MG63 (cell line): ENCODE data around the gene PDXDC1. TPM values are rescaled to one million over a fixed set of nuclear protein-coding genes. Genes with fewer than 3 reads are reported as not detected.
"Not testable (repeated sequence)": the region's sequence is repeated elsewhere in the genome, so short reads cannot be mapped to it uniquely, and the experiment has no call there.

Experiments used
- DNase-seq: peaks from one replicate; pipeline ENCODE4 v3.0.0-alpha.2; 2020
- H3K27me3 ChIP-seq: fragments of 250-450 bp; sonication (Bioruptor Pico); 2 replicates; pipeline ENCODE4 v1.5.1; 2020; ENCODE audit warnings: mild to moderate bottlenecking, moderate library complexity
- H3K36me3 ChIP-seq: fragments of 250-450 bp; sonication (Bioruptor Pico); 2 replicates; pipeline ENCODE4 v1.5.1; 2020; ENCODE audit warnings: mild to moderate bottlenecking, moderate library complexity
- H3K4me3 ChIP-seq: fragments of 250-450 bp; sonication (Bioruptor Pico); 2 replicates; pipeline ENCODE4 v1.5.1; 2020; ENCODE audit warnings: mild to moderate bottlenecking, moderate library complexity
- H3K9me3 ChIP-seq: fragments of 250-450 bp; sonication (Bioruptor Pico); 2 replicates; pipeline ENCODE4 v1.5.1; 2020; ENCODE audit warnings: mild to moderate bottlenecking, moderate library complexity
- total RNA-seq: library from RNA; depleted of rRNA; stranded (reverse); fragments of >200 nt; shearing (Covaris generic); gene quantifications from 2 replicates; pipeline ENCODE4 v1.2.3, GENCODE V29; 2014; ENCODE audit warnings: low replicate concordance

The PDXDC1 gene
- total RNA-seq, 1 experiment from 2014 or later, result 65.3 TPM

DNA sequence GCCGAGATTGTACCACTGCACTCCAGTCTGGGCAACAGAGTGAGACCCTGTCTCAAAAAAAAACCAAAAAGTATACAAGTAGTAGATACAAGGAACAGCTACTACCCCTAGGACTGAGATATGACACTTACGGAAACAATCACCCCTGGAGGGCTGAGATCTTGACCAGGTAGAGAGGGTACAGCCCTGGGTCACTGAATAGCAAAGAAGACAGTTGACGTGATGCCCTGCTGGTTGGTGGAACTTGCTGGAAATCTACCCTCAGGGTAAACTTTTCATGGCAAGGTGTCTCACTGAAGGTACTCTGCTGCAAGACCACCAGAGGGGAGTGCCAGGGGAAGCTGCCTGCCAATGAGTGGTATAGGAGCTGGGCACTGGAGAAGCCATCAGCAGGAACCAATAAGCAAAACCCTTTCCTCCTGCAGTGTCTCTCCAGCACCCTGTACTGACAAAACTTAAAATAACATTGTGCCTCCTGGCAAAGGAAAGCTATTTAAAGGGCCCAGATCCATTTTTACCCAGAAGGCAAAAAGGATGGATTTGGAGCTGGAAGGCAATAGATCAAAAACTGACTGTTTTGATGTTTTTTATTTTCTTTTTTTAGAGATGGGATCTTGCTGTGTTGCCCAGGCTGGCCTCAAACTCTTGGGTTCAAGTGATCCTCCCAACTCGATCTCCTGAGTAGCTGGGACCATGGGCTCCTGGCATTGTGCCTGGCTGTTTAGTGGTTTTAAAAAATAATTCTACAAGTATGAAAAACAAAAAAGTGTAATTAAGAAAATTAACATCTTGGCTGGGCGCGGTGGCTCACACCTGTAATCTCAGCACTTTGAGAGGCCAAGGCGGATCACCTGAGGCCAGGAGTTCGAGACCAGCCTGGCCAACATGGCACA lies 11.3 kb upstream of the PDXDC1 start:
- Histone ChIP-seq H3K4me3 (no peak overlapping the region), H3K36me3 (no peaks in the 10 kb centered on the region), H3K27me3 (peaks cover 23% of the 10 kb centered on the region), H3K9me3 (peaks cover 3% of the 10 kb centered on the region)
- no peak for DNase-seq

GRCh38 chr16:14965328-14965727 lies 9.5 kb upstream of the PDXDC1 start:
- Histone ChIP-seq H3K9me3 (peaks cover 3% of the 10 kb centered on the region), H3K27me3 (peaks cover 23% of the 10 kb centered on the region), H3K36me3 (no peaks in the 10 kb centered on the region), H3K4me3 (no peak overlapping the region)
- no peak for DNase-seq

- not testable (repeated sequence) for H3K36me3 ChIP-seq, H3K4me3 ChIP-seq
Measured at GRCh38 chr16:14969795-14970194, 5.0 kb upstream of the PDXDC1 start.

DNA sequence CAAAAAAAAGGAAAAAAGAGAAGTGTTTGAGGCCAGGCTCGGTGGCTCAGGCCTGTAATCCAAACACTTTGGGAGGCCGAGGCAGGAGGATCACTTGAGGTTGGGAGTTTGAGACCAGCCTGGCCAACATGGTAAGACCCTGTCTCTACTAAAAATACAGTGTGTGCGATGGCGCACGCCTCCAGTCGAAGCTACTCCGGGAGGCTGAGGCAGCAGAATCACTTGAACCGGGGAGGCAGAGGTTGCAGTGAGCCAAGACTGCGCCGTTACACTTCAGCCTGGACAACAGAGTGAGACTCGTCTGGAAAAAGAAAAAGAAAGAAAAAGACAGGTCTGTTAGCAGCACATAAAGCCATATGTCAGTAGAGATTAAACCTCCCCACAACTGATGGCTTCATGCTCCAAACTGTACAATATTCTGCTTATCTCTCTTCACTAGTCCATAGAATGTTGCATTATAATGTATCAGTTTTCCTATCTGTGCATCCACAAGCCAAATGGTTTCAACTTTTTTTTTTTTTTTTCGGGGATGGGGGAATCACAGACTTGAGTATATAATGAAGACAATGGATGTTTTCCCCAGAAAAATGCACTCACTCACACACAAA lies 3.1 kb upstream of the PDXDC1 start:
- not testable (repeated sequence) for H3K4me3 ChIP-seq, DNase-seq

More at GRCh38 chr16:14969795-14970194, 5.0 kb upstream of the PDXDC1 start:
- DNase-seq, H3K9me3 ChIP-seq, H3K27me3 ChIP-seq: not testable (repeated sequence)

DNA sequence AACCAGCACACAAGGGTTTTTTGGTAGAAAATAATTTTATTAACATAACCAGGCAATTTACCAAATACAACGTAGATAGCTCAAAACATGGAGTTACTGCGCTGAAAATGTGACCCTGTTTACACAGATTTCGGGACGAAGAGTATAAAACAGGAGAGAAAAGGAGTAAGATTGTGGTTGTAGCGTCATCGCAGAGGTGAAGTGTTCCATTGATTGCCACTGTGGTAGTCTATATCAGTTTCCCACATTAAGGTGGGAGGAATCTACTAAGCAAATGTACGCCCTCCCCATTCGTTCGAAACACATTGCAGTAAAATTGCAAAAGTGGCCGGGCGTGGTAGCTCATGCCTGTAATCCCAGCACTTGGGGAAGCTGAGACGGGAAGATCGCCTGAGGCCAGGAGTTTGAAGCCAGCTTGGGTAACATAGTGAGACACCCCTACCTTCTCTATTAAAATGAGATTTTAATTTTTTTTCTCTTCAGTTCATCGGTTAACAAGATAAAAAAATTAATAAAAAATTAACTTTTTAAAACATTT lies 972 bp upstream of the PDXDC1 start:
- not testable (repeated sequence) for H3K9me3 ChIP-seq, H3K36me3 ChIP-seq, H3K27me3 ChIP-seq
- peak overlapping the region; percentile 98 for H3K4me3 ChIP-seq
- DNase-seq, result peak; percentile 17

More for the DNA sequence above, 3.1 kb upstream of the PDXDC1 start:
- H3K36me3 ChIP-seq, H3K27me3 ChIP-seq, H3K9me3 ChIP-seq: not testable (repeated sequence)

DNA sequence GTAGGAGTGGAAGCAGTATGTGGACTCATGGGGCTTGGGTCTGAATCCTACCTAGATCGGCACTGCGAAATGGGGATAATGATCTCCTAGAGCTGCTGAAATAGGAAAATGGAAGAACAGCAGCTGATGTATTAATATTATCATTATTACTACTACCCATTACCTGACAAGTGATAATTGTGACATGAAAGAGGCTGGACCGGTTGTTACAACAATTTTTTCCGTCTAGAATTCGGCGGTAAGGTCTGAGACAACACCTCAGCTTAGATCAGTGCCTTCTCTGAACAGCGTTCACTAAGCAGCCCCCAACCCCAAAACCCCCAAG lies 533 bp upstream of the PDXDC1 start:
- not testable (repeated sequence) for DNase-seq, H3K9me3 ChIP-seq, H3K36me3 ChIP-seq, H3K27me3 ChIP-seq
- peak overlapping the region; percentile 98 for H3K4me3 ChIP-seq

- not testable (repeated sequence) for H3K36me3 ChIP-seq, H3K27me3 ChIP-seq, H3K9me3 ChIP-seq
- peak; percentile 57 for DNase-seq
- peak overlapping the region; percentile 98 for H3K4me3 ChIP-seq
Measured at GRCh38 chr16:14975418-14976194, 780 bp downstream of the PDXDC1 start.

- not testable (repeated sequence) for H3K9me3 ChIP-seq, H3K36me3 ChIP-seq, DNase-seq, H3K27me3 ChIP-seq, H3K4me3 ChIP-seq
Measured at GRCh38 chr16:14976971-14977736, 2.3 kb downstream of the PDXDC1 start.

GRCh38 chr16:14978281-14978680 lies 3.5 kb downstream of the PDXDC1 start:
- H3K36me3 ChIP-seq, H3K4me3 ChIP-seq, DNase-seq, H3K27me3 ChIP-seq, H3K9me3 ChIP-seq: not testable (repeated sequence)

DNA sequence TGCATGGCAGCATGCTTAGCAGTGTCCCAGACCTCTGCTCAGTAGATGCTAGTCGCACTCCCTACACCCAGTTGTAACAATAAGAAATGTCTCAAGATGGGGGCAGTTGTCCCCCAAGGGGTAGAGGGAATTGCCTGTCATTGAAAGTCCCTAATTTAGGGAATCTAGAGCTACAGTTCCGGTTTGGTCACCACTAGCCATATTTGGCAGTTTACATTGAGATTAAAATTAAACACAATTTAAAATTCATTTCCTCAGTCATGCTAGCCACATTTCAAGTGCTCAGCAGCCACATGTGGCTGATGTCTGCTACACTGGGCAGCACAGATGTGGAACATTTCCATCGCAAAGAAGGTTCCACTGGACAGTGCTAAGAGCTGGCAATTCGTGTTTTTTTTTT lies 4.1 kb downstream of the PDXDC1 start:
- H3K27me3 ChIP-seq, DNase-seq, H3K36me3 ChIP-seq, H3K9me3 ChIP-seq, H3K4me3 ChIP-seq: not testable (repeated sequence)

DNA sequence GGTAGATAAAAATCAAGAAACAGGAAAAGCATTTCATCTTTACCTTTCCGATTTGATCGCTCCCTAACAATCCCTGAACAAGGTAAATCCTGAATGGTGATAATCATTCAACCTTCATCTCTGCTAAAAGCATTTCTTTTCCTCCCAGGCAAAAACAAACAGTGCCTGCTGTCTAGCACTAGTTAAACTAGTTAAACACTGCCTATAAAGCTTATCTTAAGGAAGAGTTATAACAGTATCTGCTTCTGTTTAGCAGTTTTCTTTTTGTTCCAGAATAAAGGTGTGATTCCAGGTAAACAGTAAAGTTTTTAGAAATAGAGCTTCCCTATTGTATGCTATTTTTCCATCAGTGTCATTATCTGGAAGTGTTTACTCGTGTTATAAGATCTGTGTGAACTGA lies 6.4 kb downstream of the PDXDC1 start:
- not testable (repeated sequence) for H3K9me3 ChIP-seq, DNase-seq, H3K27me3 ChIP-seq, H3K4me3 ChIP-seq
- H3K36me3 ChIP-seq, result peaks cover 18% of the 10 kb centered on the region

DNA sequence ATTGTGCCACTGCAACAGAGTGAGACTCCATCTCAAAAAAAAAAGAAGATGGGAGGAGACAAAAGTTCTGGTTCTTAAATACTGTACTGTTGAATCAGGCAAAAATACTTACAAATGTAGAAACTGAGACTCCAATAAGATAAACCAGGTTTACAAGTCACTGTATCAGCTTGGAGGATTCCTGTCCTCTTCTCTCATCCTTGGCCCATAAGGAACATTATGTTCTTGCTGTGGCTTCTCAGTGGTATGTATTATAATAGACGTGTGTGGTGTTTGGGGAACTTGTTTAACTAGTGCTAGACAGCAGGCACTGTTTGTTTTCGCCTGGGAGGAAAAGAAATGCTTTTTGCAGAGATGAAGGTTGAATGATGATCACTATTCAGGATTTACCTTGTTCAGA lies 7.7 kb downstream of the PDXDC1 start:
- DNase-seq, result not testable (repeated sequence)
- H3K36me3 ChIP-seq, result peaks cover 18% of the 10 kb centered on the region

DNA sequence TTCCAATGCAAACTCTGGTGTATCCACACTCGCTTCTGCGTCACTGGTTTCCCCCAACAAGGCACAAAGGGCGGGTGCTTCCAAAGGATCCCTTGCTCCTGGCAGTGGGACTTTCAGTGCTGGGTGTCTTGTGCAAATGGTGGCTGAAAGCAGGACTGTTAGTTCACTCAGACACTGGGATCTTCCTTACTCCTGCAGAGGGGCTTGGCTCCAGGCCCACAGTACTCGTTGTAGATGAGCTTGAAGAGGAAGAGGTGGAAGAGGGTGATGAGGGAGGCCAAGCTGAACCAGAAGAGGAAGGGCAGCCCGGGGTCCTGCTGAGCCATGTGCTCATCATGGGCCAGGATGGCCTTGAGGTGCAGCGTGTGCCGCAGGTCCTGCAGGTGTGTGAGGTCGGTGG lies 13.3 kb downstream of the PDXDC1 start:
- peaks cover 37% of the 10 kb centered on the region for H3K36me3 ChIP-seq
- not testable (repeated sequence) for H3K9me3 ChIP-seq, H3K27me3 ChIP-seq, H3K4me3 ChIP-seq, DNase-seq

More for the DNA sequence above, 7.7 kb downstream of the PDXDC1 start:
- not testable (repeated sequence) for H3K9me3 ChIP-seq, H3K27me3 ChIP-seq, H3K4me3 ChIP-seq

DNA sequence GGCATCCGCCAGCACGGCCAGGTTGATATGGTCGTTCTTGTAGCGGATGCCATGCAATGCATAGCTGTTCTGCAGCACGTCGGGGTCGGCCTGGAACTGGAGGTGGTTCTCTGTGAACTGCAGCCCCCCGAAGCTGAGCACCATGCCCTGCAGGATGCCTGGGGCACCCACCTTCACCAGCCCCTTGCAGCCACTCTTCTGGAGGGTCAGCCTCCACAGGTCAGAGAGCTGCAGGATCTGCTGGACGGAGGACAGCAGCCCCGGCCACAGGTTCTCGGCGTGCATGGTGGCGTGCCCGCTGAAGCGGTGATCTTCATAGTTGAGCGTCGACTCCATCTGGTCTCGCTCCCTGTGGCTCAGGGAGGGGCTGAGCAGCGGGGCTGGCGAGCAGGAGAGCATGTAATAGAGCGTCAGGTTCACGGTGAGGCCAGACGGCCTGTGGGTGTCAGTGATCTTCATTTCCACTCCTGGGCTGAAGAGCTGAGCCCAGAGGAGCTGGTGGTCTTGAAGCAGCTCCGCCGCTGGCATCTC lies 13.9 kb downstream of the PDXDC1 start:
- H3K36me3 ChIP-seq, result peaks cover 43% of the 10 kb centered on the region
- H3K4me3 ChIP-seq, H3K27me3 ChIP-seq, DNase-seq: not testable (repeated sequence)
- peaks cover 10% of the 10 kb centered on the region for H3K9me3 ChIP-seq

DNA sequence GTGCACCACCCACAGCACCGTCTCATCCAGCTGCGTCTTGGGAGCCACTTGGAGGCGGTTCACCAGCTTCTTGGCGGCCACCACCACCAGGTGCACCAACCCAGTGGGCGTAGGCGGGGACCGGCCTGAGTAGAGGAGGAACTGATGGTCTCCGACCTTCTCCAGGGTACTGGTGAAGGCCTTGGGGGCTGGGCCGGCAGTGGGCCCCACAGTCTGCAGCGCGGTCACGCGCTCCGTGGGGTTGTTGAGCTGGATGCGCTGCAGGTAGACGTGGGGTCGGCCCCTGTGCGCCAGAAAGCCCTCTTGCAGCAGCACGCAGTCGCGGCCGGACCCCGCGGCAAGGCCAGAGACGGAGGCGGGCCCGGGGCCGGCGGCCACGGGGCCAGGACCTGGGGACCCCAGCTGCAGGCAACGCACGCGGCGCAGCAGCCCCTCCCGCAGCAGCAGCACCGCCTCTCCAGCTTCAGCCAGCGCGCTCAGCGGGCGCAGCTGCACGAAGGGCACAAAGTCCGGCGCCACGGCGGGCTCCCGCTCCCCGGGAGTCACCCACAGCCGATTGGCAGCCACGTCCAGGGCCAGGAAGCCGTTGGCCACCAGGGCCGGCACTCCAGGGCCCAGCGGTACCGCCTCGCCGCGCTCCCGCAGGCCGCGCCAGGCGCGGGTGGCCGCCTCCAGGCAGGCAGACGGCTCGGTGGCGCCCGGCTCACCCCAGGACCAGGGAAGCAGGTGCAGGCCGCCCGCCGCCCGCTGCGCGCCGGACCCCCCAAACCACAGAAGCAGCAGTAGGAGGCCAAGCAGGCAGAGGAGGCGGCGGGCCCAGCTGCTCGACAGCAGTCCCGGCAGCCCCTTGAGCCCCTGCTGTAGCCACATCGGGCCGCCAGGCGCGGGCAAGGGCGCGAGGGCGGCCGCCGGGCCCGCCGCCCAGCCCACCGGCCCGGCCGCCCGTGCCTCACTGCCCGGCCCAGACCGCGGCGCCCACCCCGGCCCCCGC lies 14.8 kb downstream of the PDXDC1 start:
- Histone ChIP-seq H3K36me3 (peaks cover 48% of the 10 kb centered on the region), H3K9me3 (peaks cover 17% of the 10 kb centered on the region)
- not testable (repeated sequence) for DNase-seq, H3K27me3 ChIP-seq, H3K4me3 ChIP-seq
